HFF-Myc (cell line): Measurements from ENCODE around the gene CTNNA2.
A peak's percentile ranks its signal among the peaks of the same experiment; 100 is the strongest.

Experiments
- DNase-seq: peaks from one replicate; pipeline ENCODE4 v3.0.0-alpha.2; 2011; ENCODE audit warnings: low read depth; ENCODE audit errors: extremely low read depth
- H3K4me3 ChIP-seq: replicated peaks from 2 replicates; pipeline ENCODE4 v1.5.1; 2011; ENCODE audit warnings: low read depth, mild to moderate bottlenecking, control low read depth, low read length
- CTCF ChIP-seq: IDR thresholded peaks from 2 replicates; pipeline ENCODE4 v1.5.1; 2012; ENCODE audit warnings: mild to moderate bottlenecking, low read depth, low read length, control low read depth; ENCODE audit errors: missing control alignments

The CTNNA2 gene

GRCh38 chr2:79862756-79863155, 349.9 kb downstream of the CTNNA2 start:
- no peak for DNase-seq
- TF ChIP-seq CTCF: no peak
- H3K4me3 ChIP-seq: no peak overlapping the region

GRCh38 chr2:79872656-79873055, 359.8 kb downstream of the CTNNA2 start:
- no peak for DNase-seq
- no peak overlapping the region for H3K4me3 ChIP-seq
- no peak for TF ChIP-seq CTCF

DNA sequence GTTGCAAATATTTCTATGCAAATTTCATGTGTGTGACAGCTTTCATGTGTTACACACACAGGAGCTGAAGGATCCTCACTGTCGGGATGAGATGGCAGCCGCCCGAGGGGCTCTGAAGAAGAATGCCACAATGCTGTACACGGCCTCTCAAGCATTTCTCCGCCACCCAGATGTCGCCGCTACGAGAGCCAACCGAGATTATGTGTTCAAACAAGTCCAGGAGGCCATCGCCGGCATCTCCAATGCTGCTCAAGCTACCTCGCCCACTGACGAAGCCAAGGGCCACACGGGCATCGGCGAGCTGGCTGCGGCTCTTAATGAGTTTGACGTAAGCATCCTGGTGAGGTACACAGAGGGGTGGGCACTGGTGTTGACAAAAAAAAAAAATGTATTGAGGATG, 361.2 kb downstream of the CTNNA2 start:
- DNase-seq: no peak
- no peak overlapping the region for H3K4me3 ChIP-seq
- no peak for TF ChIP-seq CTCF

GRCh38 chr2:79876430-79876829, 363.6 kb downstream of the CTNNA2 start:
- H3K4me3 ChIP-seq: no peak overlapping the region

GRCh38 chr2:79882548-79882947, 369.7 kb downstream of the CTNNA2 start:
- no peak for TF ChIP-seq CTCF
- no peak for DNase-seq
- H3K4me3 ChIP-seq: no peak overlapping the region

More at GRCh38 chr2:79876430-79876829, 363.6 kb downstream of the CTNNA2 start:
- no peak for DNase-seq
- peak; percentile 27 for TF ChIP-seq CTCF

GRCh38 chr2:79887747-79888374, 375.0 kb downstream of the CTNNA2 start:
- H3K4me3 ChIP-seq: no peak overlapping the region
- peak; percentile 25 for DNase-seq
- peak; percentile 44 for TF ChIP-seq CTCF

DNA sequence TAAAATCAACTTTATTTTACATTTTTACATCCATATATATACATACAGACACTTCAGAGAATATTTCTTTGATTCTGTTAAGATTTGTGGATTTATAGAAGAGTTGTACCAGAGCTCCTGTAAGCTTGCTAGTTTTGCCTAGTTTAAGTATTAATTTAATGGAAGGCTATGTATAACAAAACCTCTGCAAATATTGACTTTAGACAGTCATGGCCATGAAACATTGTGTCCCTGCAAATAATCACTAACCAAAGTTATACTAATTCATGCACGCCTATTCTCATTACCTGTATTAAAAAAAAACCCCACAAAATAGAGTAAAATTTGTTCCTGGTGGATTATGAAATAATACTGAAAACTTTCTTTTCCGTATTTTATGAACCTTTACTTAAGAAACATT, 379.3 kb downstream of the CTNNA2 start:
- DNase-seq: no peak
- no peak for TF ChIP-seq CTCF
- no peak overlapping the region for H3K4me3 ChIP-seq
